Activated naive CD4-positive, alpha-beta T cell treated with anti-CD3 and anti-CD28 coated beads, Interleukin-2, amount 50 U/mL, for 72 hours (primary cell): ENCODE data around the gene G6PC3. TPM values are rescaled to one million over a fixed set of nuclear protein-coding genes. Genes with fewer than 3 reads are reported as not detected.
A peak's percentile ranks its signal among the peaks of the same experiment; 100 is the strongest.
"Not testable (repeated sequence)": the region's sequence is repeated elsewhere in the genome, so short reads cannot be mapped to it uniquely, and the experiment has no call there.

Experiments used
- ATAC-seq, 2 donors: fragments of 150-1000 bp; cut with Tn5 transposase; 2 replicates each; pipeline ENCODE4 v1.10.0; 2021; ENCODE audit warnings: mild to moderate bottlenecking in 2 of 2, moderate library complexity in 2 of 2
- DNase-seq, 2 donors: peaks; one replicate each; pipeline ENCODE4 v3.0.0; 2021 to 2022; ENCODE audit warnings: low spot score in 2 of 2
- H3K27ac Mint-ChIP-seq, 2 donors: one replicate each; pipeline ENCODE4 v1.8.0; 2022; ENCODE audit warnings: mild to moderate bottlenecking in 2 of 2, mixed read lengths in 2 of 2
- H3K36me3 Mint-ChIP-seq, 2 donors: one replicate each; pipeline ENCODE4 v1.8.0; 2022; ENCODE audit warnings: mixed read lengths in 2 of 2
- H3K9me3 Mint-ChIP-seq, 2 donors: one replicate each; pipeline ENCODE4 v1.8.0; 2022; ENCODE audit warnings: mixed read lengths in 2 of 2
- total RNA-seq, 2 donors: library from RNA; stranded (reverse); gene quantifications; one replicate each; pipeline ENCODE4 v1.2.3, GENCODE V29; 2022

G6PC3 gene
- total RNA-seq, 2 donors from 2014 or later = 17.7 to 20.3 TPM

GRCh38 chr17:44046893-44047292, 23.6 kb upstream of the G6PC3 start:
- H3K27ac Mint-ChIP-seq, ATAC-seq, H3K9me3 Mint-ChIP-seq, DNase-seq, H3K36me3 Mint-ChIP-seq: not testable (repeated sequence)

GRCh38 chr17:44049294-44050060, 21.1 kb upstream of the G6PC3 start:
- Mint-ChIP-seq H3K27ac (peak overlapping the region in 1 of 2 donors; percentile 22), H3K36me3 (peaks cover 5 to 12% of the 10 kb centered on the region in 2 donors), H3K9me3 (no peaks in the 10 kb centered on the region)
- ATAC-seq = no peak
- DNase-seq = no peak

- H3K9me3 Mint-ChIP-seq = no peaks in the 10 kb centered on the region
- peaks cover 5 to 9% of the 10 kb centered on the region in 2 donors for H3K36me3 Mint-ChIP-seq
- DNase-seq (no peak), ATAC-seq (no peak)
- H3K27ac Mint-ChIP-seq = peak overlapping the region in 1 of 2 donors; percentile 16
Observed at GRCh38 chr17:44053125-44053872, 17.2 kb upstream of the G6PC3 start.

- H3K27ac Mint-ChIP-seq = peak overlapping the region in 1 of 2 donors; percentile 74
- peaks cover 10 to 47% of the 10 kb centered on the region in 2 donors for H3K36me3 Mint-ChIP-seq
- H3K9me3 Mint-ChIP-seq = no peaks in the 10 kb centered on the region
- DNase-seq (no peak), ATAC-seq (no peak)
Observed at GRCh38 chr17:44059101-44059892, 11.2 kb upstream of the G6PC3 start.

DNA sequence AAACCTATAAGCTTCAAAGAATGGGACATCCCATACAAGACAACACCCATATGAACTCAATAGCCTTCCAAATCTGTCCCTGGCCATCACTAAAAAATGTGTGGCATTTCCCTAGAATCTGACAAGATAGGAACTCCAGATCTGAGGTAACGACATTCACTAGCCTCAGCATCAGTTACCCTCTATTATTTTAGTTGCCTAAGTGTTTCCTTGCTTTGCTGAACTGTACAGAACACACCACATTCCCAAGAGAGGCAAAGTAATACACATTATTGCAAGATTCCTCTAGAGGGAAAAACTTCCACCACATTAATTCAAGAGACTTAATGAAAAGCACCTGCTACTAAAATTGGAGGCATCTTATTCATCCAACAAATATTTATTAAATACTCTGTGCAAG, 9.1 kb upstream of the G6PC3 start:
- no peaks in the 10 kb centered on the region for H3K9me3 Mint-ChIP-seq
- DNase-seq (no peak), ATAC-seq (no peak)
- H3K27ac Mint-ChIP-seq = no peak overlapping the region
- peaks cover 18 to 56% of the 10 kb centered on the region in 2 donors for H3K36me3 Mint-ChIP-seq

DNA sequence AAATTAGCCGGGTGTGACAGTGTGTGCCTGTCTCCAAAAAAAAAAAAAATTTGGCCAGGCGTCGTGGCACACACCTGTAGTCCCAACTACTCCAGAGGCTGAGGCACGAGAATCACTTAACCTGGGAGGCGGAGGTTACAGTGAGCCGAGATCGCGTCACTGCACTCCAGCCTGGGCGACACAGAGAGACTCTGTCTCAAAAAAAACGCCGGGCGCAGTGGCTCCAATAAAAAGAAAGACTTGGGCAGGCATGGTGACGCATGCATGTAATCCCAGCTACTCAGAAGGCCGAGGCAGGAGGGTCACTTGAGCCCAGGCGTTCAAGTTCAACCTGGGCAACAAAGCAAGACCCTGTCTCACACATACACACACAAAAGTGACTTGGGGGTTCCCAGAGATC, 7.7 kb upstream of the G6PC3 start:
- peaks cover 18 to 56% of the 10 kb centered on the region in 2 donors for H3K36me3 Mint-ChIP-seq
- ATAC-seq (no peak), DNase-seq (no peak)
- H3K9me3 Mint-ChIP-seq = no peaks in the 10 kb centered on the region
- no peak overlapping the region for H3K27ac Mint-ChIP-seq

GRCh38 chr17:44063704-44064639, 6.6 kb upstream of the G6PC3 start:
- Mint-ChIP-seq H3K27ac (peak overlapping the region in 1 of 2 donors; percentile 77), H3K36me3 (peaks cover 13 to 47% of the 10 kb centered on the region in 2 donors), H3K9me3 (no peaks in the 10 kb centered on the region)
- no peak for ATAC-seq
- no peak for DNase-seq

- DNase-seq = peak in 1 of 2 donors; percentile 21
- ATAC-seq = no peak
- no peaks in the 10 kb centered on the region for H3K9me3 Mint-ChIP-seq
- peaks cover 9 to 31% of the 10 kb centered on the region in 2 donors for H3K36me3 Mint-ChIP-seq
- H3K27ac Mint-ChIP-seq = peak overlapping the region; percentile 89 to 99
Observed at GRCh38 chr17:44065668-44066203, 4.8 kb upstream of the G6PC3 start.

DNA sequence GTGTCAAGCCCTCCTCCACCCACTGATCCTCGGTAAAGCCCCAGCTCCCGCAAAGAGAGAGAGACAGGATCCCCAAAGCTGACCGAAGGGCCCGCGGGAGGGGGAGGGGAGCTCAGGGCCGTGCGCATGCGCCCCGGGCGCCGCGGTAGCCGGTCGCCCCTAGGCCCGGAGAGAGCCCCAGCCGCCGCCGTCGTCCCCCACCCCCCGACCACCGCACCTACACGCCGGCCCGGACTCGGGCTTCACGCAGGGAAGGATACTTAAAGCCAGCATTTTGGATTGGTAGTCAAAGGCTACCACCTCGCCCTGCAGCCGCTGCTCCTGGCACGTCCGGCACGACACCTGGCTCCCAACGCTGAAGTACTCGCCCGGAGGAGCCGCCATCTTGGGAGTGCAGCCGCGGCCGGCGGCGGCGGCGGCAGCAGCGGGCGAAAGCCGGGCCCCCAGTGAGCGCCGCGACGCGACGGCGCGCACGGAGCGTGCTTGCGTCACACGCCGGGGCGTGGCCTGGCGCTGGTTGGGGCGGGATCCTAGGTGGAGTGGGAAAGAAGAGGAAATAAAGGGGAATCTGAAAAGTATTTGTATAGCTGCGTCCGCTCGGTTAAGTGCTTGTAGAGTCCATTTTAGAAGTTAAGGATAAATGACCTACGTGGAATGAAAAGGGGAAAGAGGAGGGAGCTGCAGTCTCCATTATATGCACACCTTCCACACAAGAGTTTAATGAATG, 4.2 kb upstream of the G6PC3 start, which contains the start of gene LSM12:
LSM12 (minus strand) TSS at position 468 of the 727 bp plus-strand sequence; CDS start at position 384, 84 bp downstream.
- peak within 1 kb of the TSS; percentile 89 to 99 for H3K27ac Mint-ChIP-seq
- peak; percentile 75 to 85 for ATAC-seq
- H3K9me3 Mint-ChIP-seq = no peaks in the 10 kb centered on the region
- peaks cover 8 to 28% of the 10 kb centered on the region in 2 donors for H3K36me3 Mint-ChIP-seq
- peak; percentile 90 to 97 for DNase-seq

DNA sequence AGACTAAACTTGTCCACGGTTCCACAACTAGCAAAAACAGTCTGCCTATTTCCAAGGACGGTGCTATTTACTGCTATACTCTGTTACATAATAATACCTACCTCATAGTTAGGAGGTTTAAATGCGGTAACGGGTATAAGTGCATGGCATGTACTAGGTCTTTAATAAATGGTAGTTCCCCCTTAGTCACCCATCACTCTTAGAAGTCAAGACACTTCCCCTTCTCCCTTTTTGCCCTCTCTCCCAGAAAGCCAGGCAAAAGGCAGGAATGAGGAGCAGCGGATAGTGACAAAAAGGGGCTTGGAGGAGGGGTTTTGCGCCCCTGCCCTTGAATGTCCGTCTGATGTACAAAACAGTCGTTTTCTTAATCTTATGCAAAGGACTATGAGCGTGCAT, 3.0 kb upstream of the G6PC3 start:
- peak overlapping the region in 1 of 2 donors; percentile 89 for H3K27ac Mint-ChIP-seq
- peaks cover 8 to 22% of the 10 kb centered on the region in 2 donors for H3K36me3 Mint-ChIP-seq
- H3K9me3 Mint-ChIP-seq = no peaks in the 10 kb centered on the region
- no peak for DNase-seq
- ATAC-seq = no peak

- H3K36me3 Mint-ChIP-seq = peaks cover 8% of the 10 kb centered on the region in 2 donors
- no peaks in the 10 kb centered on the region for H3K9me3 Mint-ChIP-seq
- H3K27ac Mint-ChIP-seq = peak overlapping the region; percentile 97 to 98
- ATAC-seq (no peak), DNase-seq (no peak)
Observed at GRCh38 chr17:44069974-44070454, 521 bp upstream of the G6PC3 start.

GRCh38 chr17:44071198-44071520, 624 bp downstream of the G6PC3 start:
- no peak for DNase-seq
- H3K9me3 Mint-ChIP-seq = no peaks in the 10 kb centered on the region
- no peaks in the 10 kb centered on the region for H3K36me3 Mint-ChIP-seq
- peak overlapping the region; percentile 98 for H3K27ac Mint-ChIP-seq
- no peak for ATAC-seq

DNA sequence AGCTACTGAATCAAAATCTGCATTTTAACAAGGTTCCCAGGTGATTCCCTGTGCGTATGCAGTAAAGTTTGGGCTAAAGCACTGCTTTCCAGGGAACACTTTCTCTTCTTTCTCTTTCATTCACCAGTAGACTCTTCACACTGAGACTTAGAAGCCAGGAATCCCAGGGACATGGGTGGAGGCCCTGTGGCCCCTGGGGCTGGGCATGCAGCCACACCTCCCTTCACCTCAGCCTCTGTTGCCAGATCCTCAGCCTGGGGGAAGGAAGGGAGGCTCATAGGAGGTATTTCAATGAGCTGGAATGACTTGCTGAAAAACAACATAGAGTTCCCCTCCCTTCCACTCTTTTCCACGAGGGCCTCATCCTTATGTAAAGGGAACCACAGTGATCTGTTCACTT, 1.2 kb downstream of the G6PC3 start:
- H3K9me3 Mint-ChIP-seq = no peaks in the 10 kb centered on the region
- H3K36me3 Mint-ChIP-seq = no peaks in the 10 kb centered on the region
- ATAC-seq = no peak
- H3K27ac Mint-ChIP-seq = peak overlapping the region; percentile 16 to 98
- DNase-seq = no peak

GRCh38 chr17:44074231-44074910, 3.8 kb downstream of the G6PC3 start:
- ATAC-seq (no peak), DNase-seq (no peak)
- Mint-ChIP-seq H3K27ac (peak overlapping the region in 1 of 2 donors; percentile 77), H3K36me3 (no peaks in the 10 kb centered on the region), H3K9me3 (no peaks in the 10 kb centered on the region)
